Kidney (tissue), 14 donors: ENCODE measurements around the gene ITGA3. TPM values are rescaled to one million over a fixed set of nuclear protein-coding genes. Genes with fewer than 3 reads are reported as not detected.
A peak's percentile ranks its signal among the peaks of the same experiment; 100 is the strongest.

Experiments used
- DNase-seq, 5 donors: peaks; one replicate each; pipeline ENCODE4 v3.0.0-alpha.2; 2013 to 2020
- FAIRE-seq: peaks from 2 replicates; lab custom pipeline; 2012; peaks lifted over from hg19 to GRCh38; lab: Jason Lieb, UNC
- H3K27ac ChIP-seq, 2 donors: one replicate each; pipeline ENCODE4 v1.7.0; 2013; ENCODE audit warnings: low read depth in 2 of 2, low read length in 2 of 2, inconsistent platforms in 1 of 2
- H3K27me3 ChIP-seq: one replicate; pipeline ENCODE4 v1.7.1; 2013; ENCODE audit warnings: low read length, inconsistent platforms; ENCODE audit not compliant: control insufficient read depth, insufficient read depth
- H3K36me3 ChIP-seq, 3 donors: one replicate each; pipeline versions ENCODE4 v1.7.0 to v1.7.1; 2013; ENCODE audit warnings: low read length in 3 of 3, control low read depth in 1 of 3, inconsistent platforms in 1 of 3; ENCODE audit not compliant: insufficient read depth in 3 of 3, control insufficient read depth in 2 of 3
- H3K4me1 ChIP-seq, 3 donors: one replicate each; pipeline versions ENCODE4 v1.7.0 to v1.7.1; 2013; ENCODE audit warnings: low read length in 3 of 3, inconsistent platforms in 1 of 3, low read depth in 1 of 3; ENCODE audit not compliant: control insufficient read depth in 2 of 3, insufficient read depth in 2 of 3
- H3K4me3 ChIP-seq, 3 donors: one replicate each; pipeline versions ENCODE4 v1.7.0 to v1.8.1; 2013; ENCODE audit warnings: low read length in 3 of 3, control low read depth in 1 of 3, inconsistent platforms in 1 of 3
- H3K9ac ChIP-seq, 3 donors: one replicate each; pipeline versions ENCODE4 v1.7.0 to v1.7.1; 2013; ENCODE audit warnings: low read length in 3 of 3, control low read depth in 1 of 3, inconsistent platforms in 1 of 3
- H3K9me3 ChIP-seq, 3 donors: one replicate each; pipeline versions ENCODE4 v1.7.0 to v1.7.1; 2013; ENCODE audit warnings: low read length in 3 of 3, control low read depth in 1 of 3, inconsistent platforms in 1 of 3; ENCODE audit not compliant: control insufficient read depth in 2 of 3, insufficient read depth in 1 of 3
- intact Hi-C: fragments of 100-400 bp; cut with DNase I; formaldehyde crosslinking; loops from one replicate; pipeline ENCODE4 v1.11.1; 2022
- polyA plus RNA-seq: library from polyadenylated mRNA; stranded (reverse); fragments of 350-450 nt; fragmentation: Illumina TruSeq; extraction: RNeasy Lipid Tissue Mini Kit (QIAGEN cat#74804); gene quantifications from one replicate; pipeline ENCODE4 v1.2.3, GENCODE V29; 2014; ENCODE audit warnings: low read depth, low replicate concordance; ENCODE audit not compliant: insufficient read depth
- total RNA-seq: library from RNA; stranded (reverse); fragmentation: NEBNext Ultra II Directional; extraction: Animal tissue kit (Norgen Biotek cat#: 25700); gene quantifications from one replicate; pipeline ENCODE4 v1.2.1, GENCODE V29; 2021
- TF ChIP-seq, protein P1 (sequence below): IDR thresholded peaks from 3 replicates; pipeline ENCODE4 v1.5.1; 2012; ENCODE audit warnings: mild to moderate bottlenecking, moderate library complexity, borderline replicate concordance; ENCODE audit not compliant: insufficient read depth; ENCODE audit errors: extremely low read depth
- donor health status: control.
- donor health status: control.
- donor health status: control.
- donor health status: control.
- donor health status: control.
- donor health status: DM: yes; HTN: yes; CAD: no.
- donor health status: Normal renal cell carcinoma (clear cell type).

Gene ITGA3
- total and polyA plus RNA-seq, 2 donors from 2014 or later = 117 to 367 TPM

DNA sequence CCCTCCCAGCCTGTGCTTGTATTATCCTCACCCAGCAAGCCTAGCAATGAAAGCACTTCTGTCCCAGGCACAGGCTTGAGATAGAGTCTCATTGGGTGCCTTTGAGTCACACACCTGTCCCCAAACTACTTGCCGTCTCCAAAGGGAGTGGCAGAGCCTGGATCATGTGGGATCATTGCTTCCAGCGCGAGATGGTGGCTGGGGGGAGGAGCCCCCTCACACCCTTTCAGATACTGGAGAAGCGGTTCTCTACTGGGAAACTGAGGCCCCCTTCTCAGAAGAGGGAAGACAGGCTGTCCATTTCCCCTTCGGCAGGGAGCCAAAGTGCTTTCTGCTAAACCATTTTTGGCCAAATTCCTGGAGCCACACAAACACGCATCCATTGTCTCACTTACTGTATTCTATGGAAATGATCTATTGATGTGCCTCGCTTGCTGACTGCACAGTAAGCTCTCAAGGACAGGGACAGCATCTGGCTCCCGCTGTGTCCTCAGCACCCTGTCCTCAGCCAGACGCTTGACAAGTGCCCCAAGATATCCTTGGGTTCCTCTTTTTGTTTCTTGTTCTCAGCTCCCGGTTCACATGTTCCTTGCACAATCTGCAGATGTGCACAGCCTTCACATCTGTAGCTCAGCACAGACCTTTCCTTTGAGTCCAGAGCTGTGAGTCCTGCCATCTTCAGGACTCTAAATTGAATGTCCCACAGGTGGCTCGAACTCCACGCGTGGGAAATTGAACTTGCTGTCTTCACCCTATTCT is 34.9 kb upstream of the ITGA3 start:
- Histone ChIP-seq H3K4me1 (peaks cover 0 to 2% (median 0%) of the 10 kb centered on the region in 3 donors), H3K36me3 (no peaks in the 10 kb centered on the region), H3K9ac (no peak overlapping the region), H3K27ac (no peak overlapping the region), H3K9me3 (no peaks in the 10 kb centered on the region), H3K27me3 (no peaks in the 10 kb centered on the region), H3K4me3 (no peak overlapping the region)
- TF ChIP-seq, protein P1, sequence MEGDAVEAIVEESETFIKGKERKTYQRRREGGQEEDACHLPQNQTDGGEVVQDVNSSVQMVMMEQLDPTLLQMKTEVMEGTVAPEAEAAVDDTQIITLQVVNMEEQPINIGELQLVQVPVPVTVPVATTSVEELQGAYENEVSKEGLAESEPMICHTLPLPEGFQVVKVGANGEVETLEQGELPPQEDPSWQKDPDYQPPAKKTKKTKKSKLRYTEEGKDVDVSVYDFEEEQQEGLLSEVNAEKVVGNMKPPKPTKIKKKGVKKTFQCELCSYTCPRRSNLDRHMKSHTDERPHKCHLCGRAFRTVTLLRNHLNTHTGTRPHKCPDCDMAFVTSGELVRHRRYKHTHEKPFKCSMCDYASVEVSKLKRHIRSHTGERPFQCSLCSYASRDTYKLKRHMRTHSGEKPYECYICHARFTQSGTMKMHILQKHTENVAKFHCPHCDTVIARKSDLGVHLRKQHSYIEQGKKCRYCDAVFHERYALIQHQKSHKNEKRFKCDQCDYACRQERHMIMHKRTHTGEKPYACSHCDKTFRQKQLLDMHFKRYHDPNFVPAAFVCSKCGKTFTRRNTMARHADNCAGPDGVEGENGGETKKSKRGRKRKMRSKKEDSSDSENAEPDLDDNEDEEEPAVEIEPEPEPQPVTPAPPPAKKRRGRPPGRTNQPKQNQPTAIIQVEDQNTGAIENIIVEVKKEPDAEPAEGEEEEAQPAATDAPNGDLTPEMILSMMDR = no peak
- no peak for DNase-seq
- FAIRE-seq = no peak
- intact Hi-C loops = loop anchor here (10.0 kb wide), 1 partner anchor 64 kb away; no protein-coding TSS in a partner anchor

- Histone ChIP-seq H3K27ac (no peak overlapping the region), H3K9me3 (no peaks in the 10 kb centered on the region), H3K9ac (no peak overlapping the region), H3K4me1 (peaks cover 0 to 2% (median 0%) of the 10 kb centered on the region in 3 donors), H3K4me3 (no peak overlapping the region), H3K36me3 (no peaks in the 10 kb centered on the region), H3K27me3 (no peaks in the 10 kb centered on the region)
- no peak for FAIRE-seq
- TF ChIP-seq, protein P1 = no peak
- DNase-seq = no peak
- intact Hi-C loops = loop anchor here (10.0 kb wide), 1 partner anchor 63 kb away; no protein-coding TSS in a partner anchor
Measured at GRCh38 chr17:50021681-50022370, 34.1 kb upstream of the ITGA3 start.

- no peak for FAIRE-seq
- no peaks in the 10 kb centered on the region for H3K36me3 ChIP-seq
- intact Hi-C loops = loop anchor here (10.0 kb wide), 1 partner anchor 62 kb away; no protein-coding TSS in a partner anchor
- DNase-seq = peak in 1 of 5 donors; percentile 38
- H3K9me3 ChIP-seq = no peaks in the 10 kb centered on the region
- TF ChIP-seq, protein P1 = no peak
- no peak overlapping the region for H3K27ac ChIP-seq
- no peaks in the 10 kb centered on the region for H3K27me3 ChIP-seq
- no peak overlapping the region for H3K9ac ChIP-seq
- no peak overlapping the region for H3K4me3 ChIP-seq
- H3K4me1 ChIP-seq = peaks cover 0 to 9% (median 6%) of the 10 kb centered on the region in 3 donors
Measured at GRCh38 chr17:50022463-50023130, 33.3 kb upstream of the ITGA3 start.
